ENCODE data around the gene SRPK1. TPM values are rescaled to one million over a fixed set of nuclear protein-coding genes. Genes with fewer than 3 reads are reported as not detected.

The SRPK1 gene
- total RNA-seq, 2 experiments from 2014 or later: 117 to 133 TPM

DNA sequence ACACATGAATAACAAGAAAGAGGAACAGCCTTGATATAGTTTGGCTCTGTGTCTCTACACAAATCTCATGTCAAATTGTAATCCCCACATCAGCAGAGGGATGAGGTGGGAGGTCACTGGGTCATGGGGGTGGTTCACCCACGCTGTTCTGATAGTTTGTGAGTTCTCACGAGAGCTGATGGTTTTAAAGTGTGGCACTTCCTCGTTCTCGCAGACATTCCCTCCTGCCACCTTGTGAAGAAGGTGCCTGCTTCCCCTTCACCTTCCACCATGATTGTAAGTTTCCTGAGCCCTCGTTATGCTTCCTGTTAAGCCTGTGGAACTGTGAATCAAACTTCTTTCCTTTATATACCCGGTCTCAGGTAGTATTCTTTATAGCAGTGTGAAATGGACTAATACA, 13.1 kb downstream of the SRPK1 start:
- DNase-seq: no peak
- ATAC-seq: no peak
- TF ChIP-seq CTCF (IDR thresholded peaks at IDR 0.05): no peak
- ChIA-PET POLR2A (interaction anchor here (0.6 to 0.9 kb wide), 2 partner anchors 9 to 19 kb away, joined by 4 read pairs; no protein-coding TSS in a partner anchor), CTCF (no interaction called here)
- Mint-ChIP-seq H3K9me3 (peaks cover 23% of the 10 kb centered on the region), H3K27ac (no peak overlapping the region), H3K27me3 (no peaks in the 10 kb centered on the region), H3K4me3 (no peak overlapping the region), H3K4me1 (ENCODE audit: low read depth) (peaks cover 17% of the 10 kb centered on the region), H3K36me3 (ENCODE audit: low read depth) (peaks cover 68% of the 10 kb centered on the region)
- intact Hi-C loops (cut with micrococcal nuclease): no loop called here

DNA sequence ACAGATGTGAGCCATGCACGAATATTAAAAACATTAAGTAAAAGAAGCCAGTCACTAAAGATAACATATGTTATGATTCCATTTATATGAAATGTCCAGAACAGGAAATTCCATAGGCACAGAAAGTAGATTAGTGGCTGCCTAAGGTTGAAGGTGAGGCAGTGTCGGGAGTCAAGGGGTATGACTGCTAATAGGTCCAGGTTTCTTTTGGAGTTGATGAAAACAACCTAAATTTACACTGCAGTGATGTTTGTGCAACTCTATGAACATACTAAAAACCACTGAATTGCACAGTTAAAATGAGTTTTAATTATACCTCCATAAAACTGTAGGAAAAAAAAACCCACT, 14.4 kb downstream of the SRPK1 start:
- no peak overlapping the region for H3K27ac Mint-ChIP-seq
- no peak for TF ChIP-seq CTCF (IDR thresholded peaks at IDR 0.05)
- ChIA-PET CTCF (no interaction called here), POLR2A (no interaction called here)
- no peaks in the 10 kb centered on the region for H3K27me3 Mint-ChIP-seq
- H3K4me1 Mint-ChIP-seq (ENCODE audit: low read depth): peaks cover 15% of the 10 kb centered on the region
- ATAC-seq (no peak), DNase-seq (no peak)
- peaks cover 21% of the 10 kb centered on the region for H3K9me3 Mint-ChIP-seq
- no peak overlapping the region for H3K4me3 Mint-ChIP-seq
- peaks cover 62% of the 10 kb centered on the region for H3K36me3 Mint-ChIP-seq (ENCODE audit: low read depth)
- intact Hi-C loops (cut with micrococcal nuclease): no loop called here

DNA sequence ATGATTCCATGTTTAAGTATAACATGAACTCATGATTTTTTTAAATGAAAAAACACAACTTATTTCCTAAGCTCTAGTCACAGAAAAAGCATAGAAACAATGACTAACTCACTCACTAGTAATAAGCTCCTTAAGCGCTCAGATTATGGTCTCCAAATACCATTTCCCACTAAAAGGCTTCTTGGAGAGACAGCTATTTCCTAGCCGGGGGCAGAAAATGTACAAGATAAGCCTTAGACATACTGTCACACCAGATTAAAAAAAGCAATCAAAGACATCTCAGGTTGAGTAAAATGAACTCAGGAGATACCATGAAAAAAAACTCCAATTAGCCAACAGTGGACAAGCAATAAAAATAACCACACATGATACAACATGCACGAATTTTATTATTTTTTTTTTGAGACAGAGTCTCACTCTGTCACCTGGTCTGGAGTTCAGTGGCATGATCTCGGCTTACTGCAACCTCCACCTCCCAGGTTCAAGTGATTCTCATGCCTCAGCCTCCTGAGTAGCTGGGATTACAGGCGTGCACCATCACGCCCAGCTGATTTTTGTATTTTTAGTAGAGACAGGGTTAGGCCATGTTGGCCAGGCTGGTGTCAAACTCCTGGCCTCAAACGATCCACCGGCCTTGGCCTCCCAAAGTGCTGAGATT, 14.9 kb downstream of the SRPK1 start:
- ChIA-PET POLR2A (interaction anchor here (0.8 kb wide), 1 partner anchor 122 kb away, joined by 5 read pairs; no protein-coding TSS in a partner anchor), CTCF (no interaction called here)
- TF ChIP-seq CTCF (IDR thresholded peaks at IDR 0.05): no peak
- intact Hi-C loops (cut with micrococcal nuclease): no loop called here
- Mint-ChIP-seq H3K4me1 (ENCODE audit: low read depth) (peaks cover 15% of the 10 kb centered on the region), H3K4me3 (no peak overlapping the region), H3K9me3 (peaks cover 20% of the 10 kb centered on the region), H3K27me3 (no peaks in the 10 kb centered on the region), H3K27ac (no peak overlapping the region), H3K36me3 (ENCODE audit: low read depth) (peaks cover 63% of the 10 kb centered on the region)
- ATAC-seq (no peak), DNase-seq (no peak)

DNA sequence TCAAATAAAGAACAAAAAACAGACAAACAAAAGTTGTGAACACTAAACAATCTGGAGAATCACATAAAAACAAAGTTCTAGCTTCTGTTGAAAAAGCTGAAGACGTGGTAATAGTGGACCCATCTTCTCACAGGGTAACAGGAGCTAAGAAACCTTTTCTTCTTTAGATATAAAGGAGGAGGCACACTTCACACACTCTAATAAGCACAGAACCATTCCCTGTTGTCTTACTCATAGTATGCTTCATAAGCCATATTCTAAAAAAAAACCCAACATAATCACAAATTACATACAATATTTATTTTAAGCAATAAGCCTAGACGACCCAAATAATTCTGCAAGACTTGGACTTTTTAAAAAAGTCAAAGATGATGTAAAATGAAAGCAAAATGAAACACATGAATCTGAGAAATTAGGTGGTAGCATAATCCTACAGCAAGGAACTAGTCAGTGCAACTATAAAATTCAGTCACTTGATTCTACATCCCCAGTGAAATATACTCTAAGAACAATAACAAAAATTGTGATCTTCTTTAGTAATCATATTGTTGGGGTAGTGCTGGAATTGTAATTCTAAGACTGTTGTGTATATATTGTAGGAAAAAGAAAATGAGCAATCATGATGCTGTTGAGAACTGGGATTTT, 15.6 kb downstream of the SRPK1 start:
- no peaks in the 10 kb centered on the region for H3K27me3 Mint-ChIP-seq
- no peak for TF ChIP-seq CTCF (IDR thresholded peaks at IDR 0.05)
- peaks cover 14% of the 10 kb centered on the region for H3K9me3 Mint-ChIP-seq
- peaks cover 15% of the 10 kb centered on the region for H3K4me1 Mint-ChIP-seq (ENCODE audit: low read depth)
- intact Hi-C loops (cut with micrococcal nuclease): no loop called here
- no peak overlapping the region for H3K4me3 Mint-ChIP-seq
- ATAC-seq (no peak), DNase-seq (no peak)
- H3K36me3 Mint-ChIP-seq (ENCODE audit: low read depth): peaks cover 62% of the 10 kb centered on the region
- ChIA-PET CTCF (no interaction called here), POLR2A (interaction anchor here (0.8 to 1.7 kb wide), 2 partner anchors 15 to 123 kb away, joined by 5 to 6 read pairs; partner anchors contain the start of gene SRPK1)
- H3K27ac Mint-ChIP-seq: no peak overlapping the region

GRCh38 chr6:35903679-35904078, 17.2 kb downstream of the SRPK1 start:
- intact Hi-C loops (cut with micrococcal nuclease): no loop called here
- Mint-ChIP-seq H3K4me1 (ENCODE audit: low read depth) (peaks cover 14% of the 10 kb centered on the region), H3K27me3 (no peaks in the 10 kb centered on the region), H3K9me3 (peaks cover 7% of the 10 kb centered on the region), H3K4me3 (no peak overlapping the region), H3K36me3 (ENCODE audit: low read depth) (peaks cover 58% of the 10 kb centered on the region), H3K27ac (no peak overlapping the region)
- DNase-seq (no peak), ATAC-seq (no peak)
- no peak for TF ChIP-seq CTCF (IDR thresholded peaks at IDR 0.05)
- CTCF ChIA-PET: interaction anchor here (0.6 kb wide), 1 partner anchor 518 kb away, joined by 3 read pairs; no protein-coding TSS in a partner anchor
- POLR2A ChIA-PET: interaction anchor here (1.7 kb wide), 1 partner anchor 17 kb away, joined by 6 read pairs; the partner anchor contains the start of gene SRPK1

All from activated CD8-positive, alpha-beta T cell treated with anti-CD3 and anti-CD28 coated beads for 36 hours (primary cell).